Spleen (tissue), 11 donors: ENCODE results near the gene RBMS2. TPM values are rescaled to one million over a fixed set of nuclear protein-coding genes. Genes with fewer than 3 reads are reported as not detected.
"Not testable (repeated sequence)": the region's sequence is repeated elsewhere in the genome, so short reads cannot be mapped to it uniquely, and the experiment has no call there.

Experiments
- DNase-seq: peaks from one replicate; pipeline ENCODE4 v3.0.0-alpha.2; 2020
- H3K27ac ChIP-seq, 8 donors: fragments of 200-600 bp; sonication (generic) in 7 of 8; 1 replicate in 4 of 8; 2 replicates in 4 of 8; pipeline versions ENCODE4 v1.5.0 to v1.8.0; 2016 to 2021; ENCODE audit warnings: inconsistent platforms in 4 of 8, mild to moderate bottlenecking in 4 of 8, moderate library complexity in 1 of 8
- H3K27me3 ChIP-seq, 7 donors: fragments of 200-600 bp; sonication (generic) in 6 of 7; replicated peaks in 1 of 7; 1 replicate in 4 of 7; 2 replicates in 3 of 7; pipeline versions ENCODE4 v1.5.0 to v1.8.0; 2016 to 2021; ENCODE audit warnings: inconsistent platforms in 3 of 7, mild to moderate bottlenecking in 1 of 7
- H3K36me3 ChIP-seq, 6 donors: fragments of 200-600 bp; sonication (generic) in 5 of 6; 1 replicate in 4 of 6; 2 replicates in 2 of 6; pipeline versions ENCODE4 v1.5.0 to v1.8.0; 2016 to 2021; ENCODE audit warnings: inconsistent platforms in 2 of 6
- H3K4me1 ChIP-seq, 6 donors: fragments of 200-600 bp; sonication (generic) in 5 of 6; 1 replicate in 3 of 6; 2 replicates in 3 of 6; pipeline versions ENCODE4 v1.5.0 to v1.8.0; 2016 to 2021; ENCODE audit warnings: inconsistent platforms in 3 of 6
- H3K4me3 ChIP-seq, 8 donors: fragments of 200-600 bp; sonication (generic) in 7 of 8; 1 replicate in 4 of 8; 2 replicates in 4 of 8; pipeline versions ENCODE4 v1.5.0 to v1.8.0; 2016 to 2021; ENCODE audit warnings: inconsistent platforms in 4 of 8, mild to moderate bottlenecking in 4 of 8, moderate library complexity in 2 of 8
- H3K9me3 ChIP-seq, 8 donors: fragments of 200-600 bp; sonication (generic) in 7 of 8; 1 replicate in 4 of 8; 2 replicates in 4 of 8; pipeline versions ENCODE4 v1.5.0 to v1.8.0; 2016 to 2021; ENCODE audit warnings: inconsistent platforms in 4 of 8
- POLR2A ChIP-seq, 3 donors: fragments of 450-650 bp; IDR thresholded peaks; one replicate each; pipeline ENCODE4 v1.5.1; 2017; ENCODE audit warnings: antibody characterized with exemption in 3 of 3, mild to moderate bottlenecking in 1 of 3
- POLR2AphosphoS5 ChIP-seq, 3 donors: sonication (generic); formaldehyde crosslinking; IDR thresholded peaks; one replicate each; pipeline ENCODE4 v1.5.1; 2017; ENCODE audit warnings: antibody characterized with exemption in 3 of 3
- WGBS, 5 donors: extraction: QIAGEN DNeasy Blood & Tissue Kit in 3 of 5; methylation state at CpG; one replicate each; pipeline versions ENCODE4 v1.1.5 to v1.1.7; 2013 to 2018; 5-methylcytosine and 5-hydroxymethylcytosine counted together
- intact Hi-C: fragments of 100-400 bp; cut with DNase I; formaldehyde crosslinking; loops from one replicate; pipeline ENCODE4 v1.15.0; 2023; ENCODE audit warnings: low total_unique reads
- polyA plus RNA-seq, 3 donors: library from polyadenylated mRNA; stranded (reverse); fragments of 200-250 nt; gene quantifications; one replicate each; pipeline ENCODE4 v1.2.1, GENCODE V29; 2013
- total RNA-seq, 7 donors: library from RNA; depleted of rRNA in 3 of 7; stranded (reverse); fragments of >200 nt in 3 of 7; fragmentation: NEBNext Ultra II Directional in 4 of 7; extraction: Animal tissue kit (Norgen Biotek cat#: 25700) in 4 of 7; gene quantifications; one replicate each; pipeline versions ENCODE4 v1.1.0 to v1.2.1, GENCODE V29; 2016 to 2021
- TF ChIP-seq, protein P1 (sequence below), 11 experiments: fragments of 200-600 bp in 7 of 11; fragments of 450-650 bp in 4 of 11; sonication (generic) in 4 of 11; IDR thresholded peaks in 8 of 11; conservative IDR thresholded peaks in 3 of 11; 1 replicate in 7 of 11; 2 replicates in 4 of 11; pipeline versions ENCODE4 v1.4.0 to v1.8.0; 2016 to 2021; ENCODE audit warnings: antibody characterized with exemption in 11 of 11, inconsistent platforms in 4 of 11, mild to moderate bottlenecking in 1 of 11
- donor health status: healthy with polysubstance abuse.
- donor health status: DM: no; HTN: no; CAD: no; lungs with moderate emphysema.
- donor health status: DM: no; HTN: no; CAD: no.
- donor health status: Bipolar disorder and iron deficiency.
- donor health status: healthy.
- donor health status: DM: no; HTN: no; CAD: no.
- donor health status: DM: yes; HTN: yes; CAD: no.

Gene RBMS2
- total and polyA plus RNA-seq, 10 donors: 3.0 to 65.4 (median 26.2) TPM

DNA sequence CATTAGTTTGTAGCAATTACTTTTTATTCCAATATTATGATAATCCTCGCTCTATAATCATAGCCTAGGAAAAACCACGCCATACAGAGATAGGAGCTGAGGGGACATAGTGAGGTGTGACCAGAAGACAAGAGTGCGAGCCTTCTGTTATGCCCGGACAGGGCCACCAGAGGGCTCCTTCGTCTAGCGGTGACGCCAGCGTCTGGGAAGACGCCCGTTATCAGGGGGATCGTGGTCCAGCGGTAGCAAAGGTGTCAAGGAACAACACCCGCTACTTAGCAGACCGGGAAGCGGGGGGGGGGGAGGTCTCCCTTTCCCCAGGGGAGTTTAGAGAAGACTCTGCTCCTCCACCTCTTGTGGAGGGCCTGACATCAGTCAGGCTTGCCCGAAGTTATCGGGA, 24.9 kb upstream of the RBMS2 start:
- 5 to 10% (median 8%) methylated on average over 9 to 17 of the region's 17 CpGs for WGBS, 5 donors
- peak overlapping the region in 1 of 8 donors; percentile 41 for H3K4me3 ChIP-seq
- DNase-seq: peak; percentile 85
- H3K27me3 ChIP-seq, intact Hi-C loops, H3K4me1 ChIP-seq, H3K27ac ChIP-seq, H3K9me3 ChIP-seq, H3K36me3 ChIP-seq: not testable (repeated sequence)
- TF ChIP-seq, protein P1, sequence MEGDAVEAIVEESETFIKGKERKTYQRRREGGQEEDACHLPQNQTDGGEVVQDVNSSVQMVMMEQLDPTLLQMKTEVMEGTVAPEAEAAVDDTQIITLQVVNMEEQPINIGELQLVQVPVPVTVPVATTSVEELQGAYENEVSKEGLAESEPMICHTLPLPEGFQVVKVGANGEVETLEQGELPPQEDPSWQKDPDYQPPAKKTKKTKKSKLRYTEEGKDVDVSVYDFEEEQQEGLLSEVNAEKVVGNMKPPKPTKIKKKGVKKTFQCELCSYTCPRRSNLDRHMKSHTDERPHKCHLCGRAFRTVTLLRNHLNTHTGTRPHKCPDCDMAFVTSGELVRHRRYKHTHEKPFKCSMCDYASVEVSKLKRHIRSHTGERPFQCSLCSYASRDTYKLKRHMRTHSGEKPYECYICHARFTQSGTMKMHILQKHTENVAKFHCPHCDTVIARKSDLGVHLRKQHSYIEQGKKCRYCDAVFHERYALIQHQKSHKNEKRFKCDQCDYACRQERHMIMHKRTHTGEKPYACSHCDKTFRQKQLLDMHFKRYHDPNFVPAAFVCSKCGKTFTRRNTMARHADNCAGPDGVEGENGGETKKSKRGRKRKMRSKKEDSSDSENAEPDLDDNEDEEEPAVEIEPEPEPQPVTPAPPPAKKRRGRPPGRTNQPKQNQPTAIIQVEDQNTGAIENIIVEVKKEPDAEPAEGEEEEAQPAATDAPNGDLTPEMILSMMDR (IDR thresholded peaks at IDR 0.05 in 8 of 11, conservative IDR thresholded peaks at IDR 0.05 in 3 of 11): peak in 8 of 11 experiments; percentile 10 to 70 (median 50)

DNA sequence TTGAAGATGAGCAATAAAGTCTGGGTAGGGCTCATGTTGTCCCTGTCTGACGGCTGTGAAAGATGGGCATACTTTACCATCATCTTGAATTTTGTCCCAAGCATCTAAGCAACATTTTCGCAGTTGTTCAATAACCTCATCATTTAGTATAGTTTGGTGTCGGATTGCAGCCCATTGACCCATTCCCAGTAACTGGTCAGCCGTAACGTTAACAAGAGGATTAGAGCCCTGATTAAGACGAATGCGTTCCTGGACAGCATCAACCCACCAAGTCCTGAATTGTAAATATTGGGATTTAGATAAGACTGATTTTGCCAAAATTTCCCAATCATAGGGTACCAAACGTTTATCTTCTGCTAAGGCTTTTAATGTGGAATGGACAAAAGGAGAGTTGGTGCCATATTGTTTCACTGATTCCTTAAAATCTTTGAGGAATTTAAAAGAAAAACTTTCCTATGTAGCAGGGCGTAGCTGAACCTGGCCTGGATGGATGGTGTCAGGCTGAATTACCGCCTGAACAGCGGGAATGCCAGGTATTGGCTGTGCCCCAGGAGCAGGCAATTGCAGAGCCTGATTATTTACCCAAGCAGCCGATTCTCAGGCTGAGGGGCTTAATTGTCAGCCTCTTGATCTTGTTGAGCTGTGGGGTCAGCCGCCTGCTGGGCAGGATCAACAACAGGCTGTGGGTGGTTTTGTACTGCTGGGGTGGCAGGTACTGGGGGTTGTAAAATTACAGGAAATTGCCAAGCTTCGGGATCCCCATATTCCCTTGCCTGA, 23.3 kb upstream of the RBMS2 start:
- H3K36me3 ChIP-seq, H3K4me3 ChIP-seq, H3K9me3 ChIP-seq, H3K27ac ChIP-seq, H3K4me1 ChIP-seq, DNase-seq, H3K27me3 ChIP-seq, intact Hi-C loops: not testable (repeated sequence)
- 76 to 86% (median 80%) methylated on average over 14 of the region's 14 CpGs for WGBS, 5 donors

DNA sequence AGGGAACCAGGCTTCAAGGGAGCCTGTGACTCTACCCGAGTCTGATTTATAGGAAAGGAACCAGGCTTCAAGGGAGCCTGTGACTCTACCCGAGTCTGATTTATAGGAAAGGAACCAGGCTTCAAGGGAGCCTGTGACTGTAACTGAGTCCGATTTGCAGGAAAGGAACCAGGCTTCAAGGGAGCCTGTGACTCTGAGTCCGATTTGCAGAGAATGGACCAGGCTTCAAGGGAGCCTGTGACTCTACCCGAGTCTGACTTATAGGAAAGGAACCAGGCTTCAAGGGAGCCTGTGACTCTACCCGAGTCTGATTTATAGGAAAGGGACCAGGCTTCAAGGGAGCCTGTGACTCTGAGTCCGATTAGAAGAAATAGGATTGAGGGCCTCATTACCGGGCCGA, 22.2 kb upstream of the RBMS2 start:
- H3K4me3 ChIP-seq, H3K27me3 ChIP-seq, DNase-seq, intact Hi-C loops, H3K36me3 ChIP-seq, H3K27ac ChIP-seq, H3K4me1 ChIP-seq, H3K9me3 ChIP-seq: not testable (repeated sequence)
- WGBS, 5 donors: 74 to 84% (median 81%) methylated on average over 9 of the region's 9 CpGs

DNA sequence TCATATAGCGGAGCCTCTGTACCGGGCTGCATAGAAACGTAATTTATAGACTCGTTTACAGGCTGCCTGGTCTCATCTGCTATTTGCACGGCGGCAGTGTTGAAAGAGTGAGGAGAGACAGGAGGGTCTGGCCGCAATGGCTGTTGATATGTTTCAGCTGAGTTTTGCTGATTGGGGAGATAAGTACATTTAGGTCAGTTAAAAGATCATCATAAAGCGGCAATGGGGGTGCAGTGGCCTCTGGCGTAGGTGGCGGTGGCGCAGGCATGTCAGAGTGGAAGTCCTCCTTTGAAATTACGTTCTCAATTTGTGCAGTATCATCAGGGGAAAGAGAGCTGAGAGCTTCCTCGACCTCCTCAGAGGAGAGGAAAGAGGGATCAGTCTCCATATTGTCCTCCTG, 21.7 kb upstream of the RBMS2 start:
- intact Hi-C loops, H3K27me3 ChIP-seq, DNase-seq, H3K36me3 ChIP-seq, H3K27ac ChIP-seq, H3K4me1 ChIP-seq, H3K4me3 ChIP-seq, H3K9me3 ChIP-seq: not testable (repeated sequence)
- 79 to 88% (median 84%) methylated on average over 11 to 13 of the region's 13 CpGs for WGBS, 5 donors

DNA sequence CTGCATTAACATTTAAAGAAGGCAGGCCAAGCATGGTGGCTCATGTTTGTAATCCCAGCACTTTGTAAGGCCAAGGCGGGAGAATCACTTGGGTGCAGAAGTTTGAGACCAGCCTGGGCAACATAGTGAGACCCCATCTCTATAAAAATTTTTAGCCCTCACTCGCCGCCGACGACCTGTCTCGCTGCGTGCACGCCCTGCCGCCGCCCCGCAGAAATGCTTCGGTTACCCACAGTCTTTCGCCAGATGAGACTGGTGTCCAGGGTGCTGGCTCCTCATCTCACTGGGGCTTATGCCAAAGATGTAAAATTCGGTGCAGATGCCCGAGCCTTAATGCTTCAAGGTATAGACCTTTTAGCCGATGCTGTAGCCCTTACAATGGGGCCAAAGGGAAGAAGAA, 10.8 kb upstream of the RBMS2 start:
- no peak for TF ChIP-seq POLR2A (IDR thresholded peaks at IDR 0.05)
- no peak for TF ChIP-seq POLR2AphosphoS5 (IDR thresholded peaks at IDR 0.05)
- TF ChIP-seq, protein P1 (IDR thresholded peaks at IDR 0.05 in 8 of 11, conservative IDR thresholded peaks at IDR 0.05 in 3 of 11): no peak
- H3K4me1 ChIP-seq: peaks cover 0 to 10% (median 7%) of the 10 kb centered on the region in 6 donors
- intact Hi-C loops: no loop called here
- no peaks in the 10 kb centered on the region for H3K27me3 ChIP-seq
- WGBS, 5 donors: 91 to 96% (median 94%) methylated on average over 16 of the region's 16 CpGs
- no peaks in the 10 kb centered on the region for H3K9me3 ChIP-seq
- DNase-seq: no peak
- H3K36me3 ChIP-seq: no peaks in the 10 kb centered on the region
- H3K4me3 ChIP-seq: no peak overlapping the region
- H3K27ac ChIP-seq: no peak overlapping the region

DNA sequence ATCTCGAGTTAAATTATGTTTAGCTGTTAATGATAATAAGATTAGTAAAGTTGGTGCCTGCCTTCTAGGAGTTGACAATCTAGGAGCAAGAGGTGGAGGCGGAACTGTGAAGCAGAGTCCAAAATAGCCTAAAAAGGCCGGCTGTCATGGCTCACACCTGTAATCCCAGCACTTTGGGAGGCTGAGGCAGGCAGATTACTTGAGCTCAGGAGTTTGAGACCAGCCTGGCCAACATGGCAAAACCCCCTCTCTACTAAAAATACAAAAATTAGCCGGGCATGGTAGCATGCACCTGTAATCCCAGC, 7.7 kb upstream of the RBMS2 start:
- peaks cover 0 to 19% (median 14%) of the 10 kb centered on the region in 6 donors for H3K4me1 ChIP-seq
- WGBS, 5 donors: 58 to 68% (median 64%) methylated on average over 4 of the region's 4 CpGs
- H3K27ac ChIP-seq, H3K4me3 ChIP-seq, intact Hi-C loops, H3K27me3 ChIP-seq, H3K9me3 ChIP-seq, H3K36me3 ChIP-seq, DNase-seq: not testable (repeated sequence)
- TF ChIP-seq, protein P1 (IDR thresholded peaks at IDR 0.05 in 8 of 11, conservative IDR thresholded peaks at IDR 0.05 in 3 of 11): peak in 1 of 11 experiments; percentile 1
